ENCODE data around the gene ZFX. TPM values are rescaled to one million over a fixed set of nuclear protein-coding genes. Genes with fewer than 3 reads are reported as not detected.
A peak's percentile ranks its signal among the peaks of the same experiment; 100 is the strongest.

The ZFX gene
- total and polyA plus RNA-seq, 7 donors: 3.8 to 72.3 (median 55.4) TPM

DNA sequence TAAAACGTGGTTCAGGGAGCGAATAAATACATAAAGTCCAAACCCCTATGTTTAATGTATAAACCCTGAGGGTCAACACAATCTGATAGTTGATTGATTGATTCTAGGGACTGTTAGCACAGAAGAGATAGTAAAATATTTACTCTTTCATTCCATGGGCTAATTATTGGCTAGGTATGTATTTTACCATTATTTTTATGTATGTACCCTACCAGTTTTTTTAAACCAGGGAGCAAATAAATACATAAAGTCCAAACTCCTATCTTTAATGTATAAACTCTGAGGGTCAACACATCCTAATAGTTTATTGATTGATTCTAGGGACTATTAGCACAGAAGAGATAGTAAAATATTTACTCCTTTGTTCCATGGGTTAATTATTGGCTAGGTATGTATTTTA is 40.0 kb downstream of the ZFX start:
- Histone ChIP-seq H3K9me3 (no peaks in the 10 kb centered on the region), H3K27ac (no peak overlapping the region), H3K4me1 (peaks cover 19% of the 10 kb centered on the region), H3K27me3 (ENCODE audit: insufficient read depth in 3 of 3, low read length in 2 of 3) (no peaks in the 10 kb centered on the region), H3K36me3 (ENCODE audit: insufficient read depth in 1 of 2, low read depth in 1 of 2) (peaks cover 0 to 35% of the 10 kb centered on the region in 2 donors), H3K4me3 (no peak overlapping the region)
- DNase-seq: no peak
- 57 to 84% (median 68%) methylated on average over 2 of the region's 2 CpGs for WGBS, 3 donors
- TF ChIP-seq, protein P1, sequence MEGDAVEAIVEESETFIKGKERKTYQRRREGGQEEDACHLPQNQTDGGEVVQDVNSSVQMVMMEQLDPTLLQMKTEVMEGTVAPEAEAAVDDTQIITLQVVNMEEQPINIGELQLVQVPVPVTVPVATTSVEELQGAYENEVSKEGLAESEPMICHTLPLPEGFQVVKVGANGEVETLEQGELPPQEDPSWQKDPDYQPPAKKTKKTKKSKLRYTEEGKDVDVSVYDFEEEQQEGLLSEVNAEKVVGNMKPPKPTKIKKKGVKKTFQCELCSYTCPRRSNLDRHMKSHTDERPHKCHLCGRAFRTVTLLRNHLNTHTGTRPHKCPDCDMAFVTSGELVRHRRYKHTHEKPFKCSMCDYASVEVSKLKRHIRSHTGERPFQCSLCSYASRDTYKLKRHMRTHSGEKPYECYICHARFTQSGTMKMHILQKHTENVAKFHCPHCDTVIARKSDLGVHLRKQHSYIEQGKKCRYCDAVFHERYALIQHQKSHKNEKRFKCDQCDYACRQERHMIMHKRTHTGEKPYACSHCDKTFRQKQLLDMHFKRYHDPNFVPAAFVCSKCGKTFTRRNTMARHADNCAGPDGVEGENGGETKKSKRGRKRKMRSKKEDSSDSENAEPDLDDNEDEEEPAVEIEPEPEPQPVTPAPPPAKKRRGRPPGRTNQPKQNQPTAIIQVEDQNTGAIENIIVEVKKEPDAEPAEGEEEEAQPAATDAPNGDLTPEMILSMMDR (IDR thresholded peaks at IDR 0.05): no peak
- ATAC-seq: no peak
- intact Hi-C loops (cut with DNase I): no loop called here

DNA sequence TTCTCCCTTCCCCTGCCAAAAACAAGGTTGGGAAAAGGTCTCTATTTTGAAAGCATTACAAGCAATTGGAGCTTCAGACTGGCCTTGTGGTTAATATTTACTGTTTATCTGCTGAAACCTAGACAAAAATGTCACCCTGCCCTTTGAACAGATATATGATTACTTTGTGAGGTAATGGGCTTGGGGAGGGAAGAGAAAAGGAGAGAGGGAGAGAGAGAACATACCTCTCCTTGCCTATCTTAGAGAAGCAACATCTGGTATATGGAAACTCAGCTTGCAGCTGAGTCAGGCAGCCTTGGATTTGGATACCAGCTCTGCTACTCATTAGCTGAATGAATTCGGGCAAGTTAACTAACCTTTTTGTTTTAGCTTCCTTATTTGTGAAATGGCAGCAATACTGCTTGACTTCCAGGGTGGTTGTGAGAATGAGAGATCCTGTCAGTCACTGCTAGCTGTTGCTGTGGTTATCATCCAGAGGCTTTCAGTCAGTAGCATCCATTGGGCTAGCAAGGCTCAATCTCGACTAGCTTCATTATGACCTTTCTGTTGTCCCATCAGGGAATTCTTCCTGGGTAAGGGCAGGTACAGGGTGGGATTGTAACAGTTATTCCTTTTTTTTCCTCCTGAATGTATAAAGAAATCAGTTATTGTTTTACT is 41.1 kb downstream of the ZFX start:
- no peak overlapping the region for H3K4me3 ChIP-seq
- WGBS, 3 donors: 61 to 82% (median 72%) methylated on average over 2 of the region's 2 CpGs
- peak overlapping the region; percentile 11 for H3K27ac ChIP-seq
- intact Hi-C loops (cut with DNase I): no loop called here
- peak in 2 of 4 donors; percentile 45 to 53 for ATAC-seq
- peaks cover 19% of the 10 kb centered on the region for H3K4me1 ChIP-seq
- H3K27me3 ChIP-seq (ENCODE audit: insufficient read depth in 3 of 3, low read length in 2 of 3): no peaks in the 10 kb centered on the region
- H3K9me3 ChIP-seq: no peaks in the 10 kb centered on the region
- TF ChIP-seq, protein P1 (IDR thresholded peaks at IDR 0.05): no peak
- DNase-seq: no peak
- peaks cover 0 to 27% of the 10 kb centered on the region in 2 donors for H3K36me3 ChIP-seq (ENCODE audit: insufficient read depth in 1 of 2, low read depth in 1 of 2)

DNA sequence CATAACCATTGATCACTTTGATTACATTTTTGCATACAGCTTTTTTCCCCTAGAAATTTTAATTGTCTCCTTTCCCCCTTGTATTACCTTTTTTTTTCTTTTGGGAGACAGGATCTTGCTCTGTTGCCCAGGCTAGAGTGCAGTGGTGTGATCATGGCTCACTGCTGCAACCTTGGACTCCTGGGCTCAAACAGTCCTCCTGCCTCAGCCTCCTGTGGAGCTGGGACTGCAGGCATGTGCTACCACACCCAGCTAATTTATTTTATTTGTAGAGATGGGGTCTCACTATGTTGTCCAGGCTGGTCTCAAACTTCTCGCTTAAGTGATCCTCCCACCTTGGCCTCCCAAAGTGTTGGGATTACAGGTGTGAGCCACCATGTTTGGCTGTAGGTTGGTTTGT is 47.0 kb downstream of the ZFX start:
- Histone ChIP-seq H3K4me1 (peaks cover 17% of the 10 kb centered on the region), H3K27ac (no peak overlapping the region), H3K4me3 (no peak overlapping the region), H3K9me3 (no peaks in the 10 kb centered on the region), H3K36me3 (ENCODE audit: insufficient read depth in 1 of 2, low read depth in 1 of 2) (no peaks in the 10 kb centered on the region), H3K27me3 (ENCODE audit: insufficient read depth in 3 of 3, low read length in 2 of 3) (no peaks in the 10 kb centered on the region)
- ATAC-seq: no peak
- TF ChIP-seq, protein P1 (IDR thresholded peaks at IDR 0.05): no peak
- intact Hi-C loops (cut with DNase I): no loop called here
- 97 to 100% (median 100%) methylated on average over 1 of the region's 1 CpG for WGBS, 3 donors
- no peak for DNase-seq

DNA sequence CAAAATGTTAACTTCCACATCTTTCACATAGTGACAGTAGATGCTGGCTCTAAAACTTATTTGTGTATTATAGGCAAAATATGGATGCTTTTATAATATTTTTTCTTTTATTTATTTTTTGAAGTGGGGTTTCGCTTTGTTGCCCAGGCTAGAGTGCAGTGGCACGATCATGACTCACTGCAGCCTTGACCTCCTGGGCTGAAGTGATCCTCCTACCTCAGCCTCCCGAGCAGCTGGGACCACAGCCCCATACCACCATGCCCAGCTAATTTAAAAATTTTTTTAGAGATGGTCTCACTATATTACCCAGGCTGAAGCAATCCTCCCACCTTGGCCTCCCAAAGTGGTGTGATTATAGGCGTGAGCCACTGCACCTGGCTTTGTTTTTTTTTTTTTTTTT is 48.6 kb downstream of the ZFX start:
- whole genome bisulfite sequencing, 3 donors: 93 to 99% (median 97%) methylated on average over 4 of the region's 4 CpGs
- H3K27ac ChIP-seq: no peak overlapping the region
- H3K27me3 ChIP-seq (ENCODE audit: insufficient read depth in 3 of 3, low read length in 2 of 3): no peaks in the 10 kb centered on the region
- no peaks in the 10 kb centered on the region for H3K9me3 ChIP-seq
- peaks cover 0 to 3% of the 10 kb centered on the region in 2 donors for H3K36me3 ChIP-seq (ENCODE audit: insufficient read depth in 1 of 2, low read depth in 1 of 2)
- intact Hi-C loops (cut with DNase I): no loop called here
- ATAC-seq (no peak), DNase-seq (no peak)
- peaks cover 31% of the 10 kb centered on the region for H3K4me1 ChIP-seq
- TF ChIP-seq, protein P1 (IDR thresholded peaks at IDR 0.05): no peak
- no peak overlapping the region for H3K4me3 ChIP-seq

DNA sequence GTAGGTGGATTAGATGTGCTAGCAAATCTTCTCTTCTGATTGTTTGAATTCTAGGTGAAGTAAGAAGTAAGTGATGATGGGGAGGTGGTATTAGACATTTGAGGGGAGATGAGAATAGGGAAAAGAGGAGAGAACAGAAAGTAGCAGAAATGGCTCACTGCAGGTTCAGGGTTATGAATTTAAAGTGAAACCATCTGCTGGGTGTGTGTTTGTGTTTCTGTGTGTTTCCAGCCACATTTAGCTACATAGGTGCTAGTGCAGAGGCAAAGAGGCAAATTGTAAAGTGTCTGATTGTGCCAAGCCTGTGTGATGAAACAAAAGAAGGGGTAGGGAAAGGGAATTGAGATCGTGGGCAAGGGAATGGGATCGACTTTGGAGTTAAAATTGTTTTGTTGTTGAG is 50.6 kb downstream of the ZFX start:
- H3K9me3 ChIP-seq: no peaks in the 10 kb centered on the region
- intact Hi-C loops (cut with DNase I): loop anchor here in 1 of 2 donors (2.0 kb wide), 1 partner anchor 17 kb away; no protein-coding TSS in a partner anchor
- peaks cover 0 to 10% of the 10 kb centered on the region in 2 donors for H3K36me3 ChIP-seq (ENCODE audit: insufficient read depth in 1 of 2, low read depth in 1 of 2)
- H3K4me3 ChIP-seq: no peak overlapping the region
- ATAC-seq (no peak), DNase-seq (no peak)
- H3K27ac ChIP-seq: no peak overlapping the region
- no peaks in the 10 kb centered on the region for H3K27me3 ChIP-seq (ENCODE audit: insufficient read depth in 3 of 3, low read length in 2 of 3)
- TF ChIP-seq, protein P1 (IDR thresholded peaks at IDR 0.05): no peak
- H3K4me1 ChIP-seq: peaks cover 50% of the 10 kb centered on the region
- 41 to 65% (median 61%) methylated on average over 2 of the region's 2 CpGs for WGBS, 3 donors

All from psoas muscle (tissue), 8 donors.